Measurements from ENCODE around the gene WDR75. TPM values are rescaled to one million over a fixed set of nuclear protein-coding genes. Genes with fewer than 3 reads are reported as not detected.

The WDR75 gene
- total and polyA plus RNA-seq, 12 donors: 11.8 to 19.2 (median 16.6) TPM

DNA sequence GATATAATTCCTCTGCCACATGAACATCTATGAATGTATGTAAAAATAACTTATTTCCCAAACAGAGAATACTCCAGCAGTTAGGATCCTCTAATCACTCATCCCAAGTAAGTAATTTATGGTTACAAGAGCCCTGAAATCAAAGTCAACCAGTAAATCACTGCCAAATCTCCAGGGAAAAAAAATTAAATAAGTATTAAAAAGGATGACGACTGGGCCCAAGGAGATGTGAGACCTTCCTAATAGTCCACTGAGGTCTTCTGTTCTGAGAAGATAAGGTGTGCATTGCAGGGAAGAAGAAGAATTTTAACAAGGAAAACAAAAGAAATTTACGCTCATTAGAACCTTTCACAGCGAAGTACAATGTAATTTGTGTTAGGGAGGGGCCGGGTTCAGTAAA is 28.0 kb upstream of the WDR75 start:
- ATAC-seq (no peak), DNase-seq (no peak)
- intact Hi-C loops (cut with DNase I): loop anchor here (2.0 to 10.0 kb wide), 10 partner anchors 66 to 1831 kb away; no protein-coding TSS in a partner anchor
- Histone ChIP-seq H3K4me3 (no peak overlapping the region), H3K9me3 (no peaks in the 10 kb centered on the region), H3K36me3 (no peaks in the 10 kb centered on the region), H3K27me3 (no peaks in the 10 kb centered on the region), H3K27ac (no peak overlapping the region), H3K4me1 (peaks cover 0 to 8% (median 0%) of the 10 kb centered on the region in 9 donors)
- WGBS, 2 donors: 88 to 89% methylated on average over 4 of the region's 4 CpGs
- TF ChIP-seq, protein P1, sequence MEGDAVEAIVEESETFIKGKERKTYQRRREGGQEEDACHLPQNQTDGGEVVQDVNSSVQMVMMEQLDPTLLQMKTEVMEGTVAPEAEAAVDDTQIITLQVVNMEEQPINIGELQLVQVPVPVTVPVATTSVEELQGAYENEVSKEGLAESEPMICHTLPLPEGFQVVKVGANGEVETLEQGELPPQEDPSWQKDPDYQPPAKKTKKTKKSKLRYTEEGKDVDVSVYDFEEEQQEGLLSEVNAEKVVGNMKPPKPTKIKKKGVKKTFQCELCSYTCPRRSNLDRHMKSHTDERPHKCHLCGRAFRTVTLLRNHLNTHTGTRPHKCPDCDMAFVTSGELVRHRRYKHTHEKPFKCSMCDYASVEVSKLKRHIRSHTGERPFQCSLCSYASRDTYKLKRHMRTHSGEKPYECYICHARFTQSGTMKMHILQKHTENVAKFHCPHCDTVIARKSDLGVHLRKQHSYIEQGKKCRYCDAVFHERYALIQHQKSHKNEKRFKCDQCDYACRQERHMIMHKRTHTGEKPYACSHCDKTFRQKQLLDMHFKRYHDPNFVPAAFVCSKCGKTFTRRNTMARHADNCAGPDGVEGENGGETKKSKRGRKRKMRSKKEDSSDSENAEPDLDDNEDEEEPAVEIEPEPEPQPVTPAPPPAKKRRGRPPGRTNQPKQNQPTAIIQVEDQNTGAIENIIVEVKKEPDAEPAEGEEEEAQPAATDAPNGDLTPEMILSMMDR (IDR thresholded peaks at IDR 0.05): no peak

DNA sequence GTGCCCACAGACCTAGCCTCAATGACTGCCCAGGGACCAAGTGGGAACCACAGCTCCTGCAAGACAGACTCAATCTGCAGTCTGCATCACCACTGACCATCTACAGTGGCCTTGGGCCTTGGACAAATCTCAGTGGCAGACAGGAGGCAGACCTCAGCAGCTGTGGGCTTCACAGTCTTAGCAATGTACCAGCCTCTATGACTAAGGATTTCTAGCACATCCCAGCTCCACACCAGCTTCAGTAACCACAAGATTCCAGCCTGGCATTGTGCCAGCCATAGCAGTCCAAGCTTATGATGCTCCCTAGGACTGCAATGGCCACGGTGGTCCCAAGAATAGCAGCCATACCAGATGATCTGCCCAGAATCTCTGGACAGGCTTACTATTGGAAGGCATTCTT is 19.6 kb upstream of the WDR75 start:
- Histone ChIP-seq H3K4me3 (no peak overlapping the region), H3K27ac (no peak overlapping the region), H3K9me3 (no peaks in the 10 kb centered on the region), H3K27me3 (no peaks in the 10 kb centered on the region), H3K4me1 (no peaks in the 10 kb centered on the region), H3K36me3 (no peaks in the 10 kb centered on the region)
- TF ChIP-seq, protein P1 (IDR thresholded peaks at IDR 0.05): no peak
- WGBS, 2 donors: 37 to 54% methylated on average over 1 of the region's 1 CpG
- DNase-seq (no peak), ATAC-seq (no peak)
- intact Hi-C loops (cut with DNase I): no loop called here

DNA sequence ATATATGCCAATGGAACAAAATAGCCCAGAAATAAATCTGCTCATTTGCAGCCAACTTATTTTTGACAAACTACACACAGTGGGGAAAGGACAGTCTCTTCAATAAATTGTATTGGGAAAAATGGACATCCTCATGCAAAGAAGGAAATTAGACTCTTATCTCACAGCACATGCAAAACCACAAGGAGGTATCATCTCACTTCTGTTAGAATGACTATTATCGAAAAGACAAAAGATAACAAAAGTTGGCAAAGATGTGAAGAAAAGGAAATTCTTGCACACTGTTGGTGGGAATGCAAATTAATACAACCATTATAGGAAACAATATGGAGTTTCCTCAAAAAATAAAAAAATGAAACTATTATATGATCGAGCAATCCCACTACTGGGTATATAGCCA is 16.3 kb upstream of the WDR75 start:
- DNase-seq: no peak
- Histone ChIP-seq H3K27ac (no peak overlapping the region), H3K4me1 (no peaks in the 10 kb centered on the region), H3K4me3 (no peak overlapping the region), H3K27me3 (no peaks in the 10 kb centered on the region), H3K9me3 (no peaks in the 10 kb centered on the region), H3K36me3 (no peaks in the 10 kb centered on the region)
- TF ChIP-seq, protein P1 (IDR thresholded peaks at IDR 0.05): no peak
- WGBS, 2 donors: 94 to 95% methylated on average over 2 of the region's 2 CpGs
- intact Hi-C loops (cut with DNase I): no loop called here
- ATAC-seq: no peak

DNA sequence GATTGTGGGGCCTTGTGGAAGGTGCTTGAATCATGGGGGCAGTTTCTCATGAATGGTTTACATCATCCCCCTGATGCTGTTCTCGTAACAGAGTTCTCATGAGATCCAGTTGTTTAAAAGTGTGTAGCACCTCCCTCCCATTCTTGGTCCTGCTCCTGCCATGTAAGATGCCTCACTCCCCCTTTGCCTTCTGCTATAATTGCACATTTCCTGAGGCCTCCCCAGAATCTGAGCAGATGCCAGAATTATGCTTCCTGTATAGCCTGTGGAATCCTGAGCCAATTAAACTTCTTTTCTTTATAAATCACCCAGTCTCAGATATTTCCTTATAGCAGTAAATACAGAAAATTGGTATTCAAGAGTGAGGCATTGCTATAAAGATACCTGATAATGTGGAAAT is 15.6 kb upstream of the WDR75 start:
- Histone ChIP-seq H3K4me3 (no peak overlapping the region), H3K27ac (no peak overlapping the region), H3K9me3 (no peaks in the 10 kb centered on the region), H3K4me1 (no peaks in the 10 kb centered on the region), H3K36me3 (no peaks in the 10 kb centered on the region), H3K27me3 (no peaks in the 10 kb centered on the region)
- DNase-seq (no peak), ATAC-seq (no peak)
- TF ChIP-seq, protein P1 (IDR thresholded peaks at IDR 0.05): no peak
- intact Hi-C loops (cut with DNase I): no loop called here
- 91 to 100% methylated on average over 1 of the region's 1 CpG for WGBS, 2 donors
